GM12892 (cell line): ENCODE data around the gene ATP9A.

ENCODE experiments used
- POLR2A ChIP-seq: IDR thresholded peaks from 2 replicates; pipeline ENCODE4 v1.6.1; 2011; ENCODE audit warnings: low read depth, low read length, control low read depth
- POLR2AphosphoS5 ChIP-seq: IDR thresholded peaks from 2 replicates; pipeline ENCODE4 v1.6.1; 2011; ENCODE audit warnings: low read depth, low read length, control low read depth
- TAF1 ChIP-seq: IDR thresholded peaks from 2 replicates; pipeline ENCODE4 v1.6.1; 2011; ENCODE audit warnings: low read depth, mild to moderate bottlenecking, control low read depth, low read length, borderline replicate concordance

DNA sequence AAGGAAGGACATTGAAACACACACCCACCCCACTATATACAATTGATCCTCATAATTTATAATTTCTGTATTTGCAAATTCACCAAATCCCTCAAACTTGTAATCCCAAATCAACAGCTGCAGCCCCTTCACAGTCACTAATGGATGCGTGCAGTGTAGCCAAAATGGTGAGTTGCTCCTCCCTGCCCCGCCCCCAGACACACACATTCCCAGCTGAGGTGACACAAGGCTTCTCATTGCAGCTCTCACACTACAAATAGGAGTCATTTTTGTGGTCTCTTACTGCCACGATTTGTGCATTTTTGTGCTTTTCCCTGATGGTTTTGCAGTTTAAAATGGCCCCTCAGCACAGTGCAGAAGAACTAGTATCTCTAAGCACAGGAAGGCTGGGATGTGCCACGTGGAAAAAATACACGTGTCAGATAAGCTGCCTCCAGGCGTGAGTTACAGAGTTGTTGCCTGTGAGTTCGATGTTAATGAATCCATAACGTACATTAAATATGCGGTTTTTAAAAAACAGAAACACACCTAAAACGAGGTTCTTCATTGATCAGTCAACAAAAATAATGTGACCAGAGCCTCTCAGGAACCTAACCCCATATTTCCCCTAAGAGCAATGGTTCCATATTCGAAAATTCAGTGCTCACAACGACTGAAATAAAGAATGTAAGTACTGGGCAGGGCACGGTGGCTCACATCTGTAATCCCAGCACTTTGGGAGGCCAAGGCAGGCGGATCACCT is 8.2 kb downstream of the ATP9A start:
- TF ChIP-seq POLR2A (no peak), POLR2AphosphoS5 (no peak), TAF1 (no peak)
